SK-N-SH treated with all-trans-retinoic acid at 6 μM for 48 hours (cell line): ENCODE data around the gene CIT.

Experiments
- ARNTL ChIP-seq: fragments of 450-650 bp; formaldehyde crosslinking; IDR thresholded peaks from 2 replicates; pipeline ENCODE4 v1.5.0; 2020; ENCODE audit warnings: low read depth, mild to moderate bottlenecking, moderate library complexity, borderline replicate concordance
- BACH2 ChIP-seq: fragments of 250-450 bp; sonication (Bioruptor Pico); IDR thresholded peaks from 2 replicates; pipeline ENCODE4 v1.9.0; 2021; ENCODE audit warnings: mild to moderate bottlenecking, borderline replicate concordance
- ISL1 ChIP-seq: fragments of 250-450 bp; sonication (Bioruptor Pico); IDR thresholded peaks from 2 replicates; pipeline ENCODE4 v2.1.2; 2022; ENCODE audit warnings: mild to moderate bottlenecking, moderate library complexity

DNA sequence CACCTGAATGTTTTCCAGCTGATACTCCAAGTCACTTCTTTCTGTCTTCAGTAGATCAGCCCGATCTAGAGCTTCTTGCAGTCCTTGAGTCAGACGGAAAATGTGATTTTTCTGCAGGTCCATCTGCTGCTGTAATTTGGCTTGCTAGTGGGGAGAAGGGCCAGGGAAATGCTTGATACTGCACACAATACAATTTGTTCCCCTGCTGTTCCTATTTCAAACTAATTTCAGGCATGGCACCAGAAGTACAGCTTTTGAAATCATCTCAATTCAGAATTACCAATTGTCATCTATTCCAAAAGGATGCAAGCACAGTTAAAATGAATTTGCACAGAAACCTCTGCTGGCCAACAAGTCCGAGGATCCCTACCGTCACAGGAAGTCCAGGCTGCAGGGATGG lies 155.8 kb downstream of the CIT start:
- TF ChIP-seq ARNTL (CRISPR knock-in tag) (no peak), BACH2 (CRISPR knock-in tag) (no peak), ISL1 (CRISPR knock-in tag) (no peak)
